HG03575 (cell line): ENCODE measurements around the gene TBATA.

Experiments used
- ATAC-seq: cut with Tn5 transposase; IDR thresholded peaks from one replicate; pipeline ENCODE4 v1.9.1; 2021; ENCODE audit not compliant: unreplicated experiment, insufficient number of reproducible peaks, low FRiP score; ENCODE audit errors: extremely low read depth

TBATA gene

DNA sequence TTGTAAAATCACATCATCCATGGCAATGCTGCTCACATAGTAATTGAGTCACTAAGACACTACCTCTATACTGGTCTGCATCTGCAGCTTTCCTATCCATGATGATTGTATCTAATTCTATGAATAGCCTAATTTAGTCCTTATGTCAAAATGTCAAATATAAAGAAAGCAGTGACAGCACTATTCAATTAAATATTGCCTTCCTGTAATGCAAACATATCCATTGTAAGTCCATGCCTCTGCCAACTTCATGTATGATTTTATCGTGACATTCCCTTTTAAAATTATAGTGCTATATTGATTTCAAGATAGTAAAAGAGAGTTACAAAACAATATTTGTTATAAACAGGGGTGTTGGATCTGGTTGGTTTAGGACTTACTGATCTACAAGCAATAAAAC, 25.8 kb upstream of the TBATA start:
- ATAC-seq, result no peak

- no peak for ATAC-seq
Observed at GRCh38 chr10:70809726-70810125, 24.5 kb upstream of the TBATA start.

GRCh38 chr10:70809011-70809611, 23.9 kb upstream of the TBATA start:
- ATAC-seq, result no peak

DNA sequence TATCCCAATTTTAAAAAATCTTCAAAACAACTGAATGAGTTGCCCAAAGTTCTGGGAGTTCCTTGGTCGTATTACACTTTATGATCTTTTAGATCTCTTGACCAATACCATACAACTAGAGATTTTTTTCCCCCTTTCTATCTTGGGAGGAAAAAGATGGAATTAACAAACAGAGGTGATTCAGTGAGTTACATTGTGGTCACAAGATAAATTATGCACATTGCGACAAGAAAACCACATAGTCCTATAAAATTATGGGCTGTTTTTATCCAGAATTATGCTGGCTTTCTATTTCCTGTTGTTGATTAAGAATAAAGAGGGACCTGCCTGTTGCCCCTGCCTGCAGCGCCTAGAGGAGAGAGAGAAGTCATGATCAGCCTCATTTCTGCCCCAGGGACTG, 22.4 kb upstream of the TBATA start:
- no peak for ATAC-seq

DNA sequence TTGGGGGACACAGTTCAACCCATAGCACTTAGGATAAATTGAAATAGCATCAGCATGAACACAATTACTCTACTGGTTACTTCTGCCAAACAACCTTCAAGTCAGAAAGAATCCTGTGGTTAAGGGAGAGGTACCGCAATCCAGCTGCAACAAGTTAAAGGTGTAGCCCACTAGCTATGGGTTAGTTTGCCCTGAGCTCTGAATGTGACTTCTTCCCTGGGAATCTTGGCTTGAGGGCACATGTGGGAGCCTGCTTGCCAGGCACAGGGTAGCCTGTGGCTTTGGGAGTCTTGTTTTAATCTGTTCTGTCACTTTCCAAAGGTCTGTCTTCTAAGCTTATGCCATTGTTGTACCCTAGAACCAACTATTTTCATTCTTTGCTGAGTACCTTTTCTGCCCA, 21.7 kb upstream of the TBATA start:
- ATAC-seq, result no peak

DNA sequence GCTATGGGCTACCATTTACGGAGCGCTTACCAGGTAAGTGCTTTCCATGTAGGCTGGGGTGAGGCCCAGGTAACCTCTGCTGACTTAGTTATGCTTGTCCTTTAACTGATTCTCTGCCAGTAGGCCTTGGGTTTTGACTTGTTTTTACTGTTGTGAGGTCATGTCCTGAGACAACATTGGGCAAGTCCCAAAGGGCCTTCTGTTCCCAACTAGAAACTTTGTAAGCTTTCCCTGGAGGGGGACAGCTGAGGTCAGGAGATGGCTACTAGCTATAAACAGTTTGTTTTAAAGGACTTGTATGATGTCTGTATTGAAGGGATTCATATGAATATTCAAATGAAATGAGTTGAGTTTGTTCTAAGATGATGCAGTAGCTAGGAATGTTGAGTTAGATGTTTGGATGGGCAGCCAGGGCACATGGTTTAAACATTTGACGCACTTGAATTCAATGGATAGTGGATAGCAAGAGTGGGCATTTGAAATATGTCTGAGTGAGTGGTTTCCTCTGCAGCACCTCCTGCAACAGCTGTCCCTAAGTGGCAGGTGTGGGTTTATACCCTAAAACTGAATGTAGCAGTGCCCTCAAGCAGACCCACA, 20.5 kb upstream of the TBATA start:
- no peak for ATAC-seq

- ATAC-seq, result no peak
Observed at GRCh38 chr10:70804421-70804808, 19.2 kb upstream of the TBATA start.

DNA sequence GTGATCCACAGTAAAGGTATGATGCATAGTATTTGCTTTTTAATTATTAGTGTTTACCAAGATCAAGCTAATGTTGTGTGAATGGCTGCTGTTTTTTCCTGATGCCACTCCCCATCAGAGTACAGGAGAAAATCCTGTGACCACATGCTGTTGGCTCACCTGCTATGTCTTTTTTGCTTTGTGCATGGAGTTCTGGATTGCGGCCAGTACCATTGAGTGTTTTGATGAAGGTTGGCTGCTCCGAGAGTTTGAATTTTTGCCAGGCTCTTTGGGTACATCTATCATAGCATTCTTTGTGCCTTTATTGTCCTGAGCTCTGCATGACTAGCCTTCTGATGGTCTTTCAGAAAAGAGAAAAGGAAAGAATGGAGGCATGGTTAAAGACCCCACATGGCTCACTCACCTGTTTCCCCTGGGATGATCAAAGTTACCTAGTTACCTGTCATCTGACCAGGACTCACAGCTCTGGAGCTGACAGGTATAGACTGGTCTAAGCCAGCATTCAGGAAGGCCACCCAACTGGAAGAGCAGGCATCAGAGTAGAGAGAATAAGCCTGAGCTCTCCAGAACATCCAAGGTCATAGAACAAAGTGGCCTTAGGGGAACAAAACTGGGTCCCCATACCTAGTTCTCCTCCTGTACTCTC, 18.7 kb upstream of the TBATA start:
- ATAC-seq, result no peak

- no peak for ATAC-seq
Observed at GRCh38 chr10:70801854-70802253, 16.7 kb upstream of the TBATA start.

GRCh38 chr10:70799124-70799523, 13.9 kb upstream of the TBATA start:
- ATAC-seq, result no peak

DNA sequence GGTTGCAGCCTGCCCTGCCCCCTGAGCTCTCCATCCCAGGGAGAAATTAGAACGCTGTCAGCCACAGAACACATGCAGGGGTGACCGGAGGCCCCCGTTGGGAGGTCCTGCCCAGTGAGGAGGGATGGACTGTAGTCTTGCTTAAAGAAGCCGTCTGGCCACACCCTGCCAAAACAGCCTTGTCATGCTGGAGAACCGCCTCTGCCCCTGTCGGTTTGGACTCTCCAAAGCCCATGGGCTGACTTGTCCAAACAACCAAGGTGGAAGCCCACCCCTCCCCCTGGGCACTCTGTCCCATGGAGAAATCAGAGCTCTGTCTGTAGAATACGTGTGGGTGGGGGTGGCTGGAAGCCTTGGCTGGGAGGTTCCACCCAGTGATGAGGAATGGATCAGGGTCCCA, 12.7 kb upstream of the TBATA start:
- ATAC-seq, result no peak

DNA sequence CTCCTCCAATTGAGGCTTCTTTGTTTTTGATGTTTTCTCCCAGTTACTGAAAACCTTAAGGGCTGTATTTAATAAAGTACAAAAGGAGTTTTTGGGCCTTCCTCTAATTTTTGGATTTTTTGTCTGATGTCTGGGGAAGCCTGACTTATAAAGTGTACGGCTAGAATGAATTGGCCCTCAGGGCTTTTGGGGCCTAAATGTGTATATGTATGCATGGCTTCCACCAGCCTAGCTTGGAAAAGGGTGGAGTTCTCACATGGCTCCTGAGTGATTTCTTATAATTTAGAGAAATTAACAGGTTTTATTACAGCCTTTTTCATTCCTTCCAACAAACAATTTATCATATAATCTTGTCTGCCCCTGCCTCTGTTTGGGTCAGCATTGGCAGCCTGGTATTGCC, 10.4 kb upstream of the TBATA start:
- no peak for ATAC-seq

DNA sequence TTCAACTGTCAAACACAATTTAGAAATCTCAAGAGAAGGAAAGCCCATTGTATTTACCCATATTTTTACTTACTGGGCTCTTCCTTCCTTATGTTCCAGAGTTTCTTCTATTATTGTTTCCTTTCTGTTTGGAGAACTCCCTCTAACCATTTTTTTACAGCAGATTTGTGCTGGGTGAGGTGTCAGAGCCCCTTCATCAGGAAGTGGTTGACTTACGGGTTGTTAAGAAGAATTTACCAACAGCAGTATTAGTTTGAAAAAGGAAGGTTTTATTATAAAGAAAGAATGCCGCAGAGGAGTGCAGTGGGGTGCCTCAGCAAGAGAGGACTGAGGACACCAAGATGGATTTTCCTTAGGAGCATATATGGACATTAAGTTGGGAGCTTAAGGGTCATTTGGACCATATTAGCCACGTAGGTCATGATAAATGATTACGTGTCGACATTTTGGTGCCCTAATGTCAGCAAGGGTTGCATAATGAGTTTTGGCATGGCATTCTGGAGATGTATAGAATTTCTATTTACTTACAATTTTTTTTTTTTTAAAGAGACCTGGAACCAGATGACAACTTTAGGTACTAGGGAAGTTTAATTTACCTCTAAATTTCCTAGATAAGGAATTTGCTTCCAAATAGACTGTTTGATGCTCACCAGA, 6.3 kb upstream of the TBATA start:
- no peak for ATAC-seq

GRCh38 chr10:70786799-70787415, 1.7 kb upstream of the TBATA start:
- no peak for ATAC-seq

DNA sequence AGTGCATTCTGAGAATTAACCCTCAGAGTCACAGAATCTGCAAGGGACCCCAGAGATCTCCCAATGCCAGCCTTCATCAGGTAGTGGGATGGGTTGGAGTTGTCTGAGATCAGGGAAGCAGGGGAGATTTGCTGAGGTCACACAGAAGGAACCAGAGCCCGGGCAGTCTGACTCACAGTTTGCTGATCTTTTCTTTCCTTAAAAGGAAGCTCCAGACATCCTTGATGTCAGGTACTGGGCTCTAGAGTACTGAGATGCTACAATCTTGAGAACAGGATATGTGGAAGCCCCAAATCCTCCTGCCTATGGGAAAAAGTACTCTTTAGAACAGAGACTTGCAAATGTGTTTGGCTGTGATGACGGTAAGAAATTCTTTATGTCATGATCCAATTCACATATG, 706 bp downstream of the TBATA start:
- ATAC-seq, result no peak

- no peak for ATAC-seq
Observed at GRCh38 chr10:70784016-70784415, 1.2 kb downstream of the TBATA start.

- no peak for ATAC-seq
Observed at GRCh38 chr10:70782746-70783680, 2.2 kb downstream of the TBATA start.

DNA sequence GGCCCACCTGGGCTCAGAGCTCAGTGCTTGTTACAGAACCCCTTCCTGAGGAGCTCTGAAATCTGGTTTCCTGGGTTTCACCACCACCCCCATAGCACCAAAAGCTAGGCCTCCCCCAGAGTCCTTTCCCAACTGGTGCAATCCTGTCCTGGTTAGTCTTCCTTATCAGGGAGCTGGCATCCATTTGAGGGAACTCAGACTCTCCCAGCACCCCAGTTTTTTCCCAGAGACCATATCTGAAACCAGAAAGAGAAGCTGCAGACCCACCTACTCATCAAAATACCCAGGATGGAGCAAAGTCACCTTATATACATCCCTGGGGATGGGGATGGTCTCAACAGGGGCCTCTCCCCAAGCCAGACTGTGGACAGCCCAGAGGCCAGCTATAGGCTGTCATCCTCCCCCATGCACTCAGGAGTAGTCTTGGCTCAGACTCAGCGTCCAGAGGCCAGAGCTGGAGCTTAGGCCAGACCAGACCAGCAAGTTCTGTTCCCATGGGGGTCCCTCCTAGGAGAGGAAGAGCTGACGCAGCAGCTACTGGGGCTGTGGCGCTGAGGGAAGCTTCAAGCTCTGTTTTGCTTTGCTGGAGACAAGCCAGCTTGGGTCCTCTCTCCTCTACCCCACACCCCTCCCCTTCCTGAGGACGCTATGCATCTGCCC, 3.0 kb downstream of the TBATA start:
- no peak for ATAC-seq
